NCI-H2081 (cell line): ENCODE data around the gene IFIT5.
A peak's percentile ranks its signal among the peaks of the same experiment; 100 is the strongest.
"Not testable (repeated sequence)": the region's sequence is repeated elsewhere in the genome, so short reads cannot be mapped to it uniquely, and the experiment has no call there.

ENCODE experiments used
- DNase-seq, 2 experiments: peaks; one replicate each; lab custom pipeline; 2025; lab: John Stamatoyannopoulos, UW

The IFIT5 gene

GRCh38 chr10:89428877-89429276 lies 14.5 kb downstream of the IFIT5 start:
- DNase-seq = no peak

GRCh38 chr10:89431977-89432376 lies 17.6 kb downstream of the IFIT5 start:
- DNase-seq = no peak

DNA sequence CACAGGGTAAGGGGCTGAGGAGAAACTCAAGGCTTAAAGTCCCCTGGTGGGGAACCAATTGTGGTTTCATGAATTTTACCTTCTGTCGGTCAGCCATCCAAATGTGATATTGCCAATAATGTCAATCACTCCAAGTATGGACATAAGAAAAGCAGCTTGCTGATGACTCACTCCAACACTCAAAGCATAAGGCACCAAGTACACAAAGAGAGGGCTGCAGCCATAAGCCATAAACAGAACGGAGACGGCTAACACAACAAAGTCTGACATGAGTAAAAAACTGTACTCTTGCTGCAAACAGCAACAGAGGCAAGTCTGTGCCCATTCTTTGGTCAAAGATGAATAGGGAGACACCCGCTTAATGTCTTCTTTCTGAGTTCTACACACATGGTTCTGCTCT lies 24.2 kb downstream of the IFIT5 start:
- DNase-seq = no peak

DNA sequence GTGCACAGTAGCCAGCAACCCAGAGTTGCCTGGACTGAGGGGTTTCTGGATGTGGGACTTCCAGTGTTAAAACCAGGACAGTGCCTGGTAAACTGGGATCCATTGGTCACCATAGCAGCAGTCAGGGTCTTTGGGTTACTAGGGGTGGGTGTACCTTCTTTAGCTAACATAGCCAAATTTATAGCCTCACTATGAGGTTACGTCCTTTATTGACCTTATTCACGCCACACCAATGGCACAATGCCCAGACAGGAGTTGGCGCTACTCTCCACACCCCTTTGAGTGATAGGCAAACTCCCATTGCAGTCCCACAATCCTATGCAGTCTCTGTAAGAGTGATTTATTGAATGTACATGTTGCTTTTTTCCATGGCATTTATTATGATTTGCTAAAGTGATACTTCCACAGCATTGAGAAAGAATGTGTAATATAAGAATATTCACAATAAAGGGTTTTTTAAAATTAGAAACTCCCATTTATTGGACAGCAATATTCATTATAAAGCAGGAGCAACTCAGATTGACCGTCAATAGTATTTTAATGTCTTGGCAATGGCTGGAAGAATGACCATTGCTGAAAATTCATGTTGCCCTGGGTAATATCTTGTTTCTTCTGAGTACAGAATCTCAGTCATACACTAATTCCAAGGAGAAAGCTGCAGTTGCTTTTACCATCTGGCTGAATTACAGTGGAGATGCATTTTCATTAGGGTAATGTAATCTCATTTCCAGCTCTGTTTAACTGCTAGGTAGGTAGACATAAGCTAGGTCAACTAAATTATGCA lies 26.1 kb downstream of the IFIT5 start:
- peak in 1 of 2 experiments; percentile 26 for DNase-seq

DNA sequence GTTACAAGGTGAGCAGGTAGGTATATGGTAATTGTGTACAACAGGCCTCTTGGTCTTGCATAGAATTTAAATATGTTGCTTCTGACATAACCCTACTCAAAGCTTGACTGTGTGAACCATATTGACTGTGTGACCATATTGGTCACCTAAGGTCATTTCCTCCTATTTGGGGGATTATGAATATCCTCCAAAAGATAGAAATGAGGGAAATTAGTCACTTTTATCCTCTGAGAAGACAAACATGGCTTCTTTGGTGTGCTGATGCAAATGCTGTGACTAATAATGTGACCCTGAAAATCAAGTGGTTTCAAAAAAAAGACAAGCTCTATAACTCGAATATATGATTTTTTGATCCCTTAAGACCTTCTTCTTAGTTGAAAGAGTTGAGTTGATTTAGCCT lies 27.9 kb downstream of the IFIT5 start:
- DNase-seq = no peak

- not testable (repeated sequence) for DNase-seq
These were observed 30.5 kb downstream of the IFIT5 start for GRCh38 chr10:89444819-89445218.

GRCh38 chr10:89450901-89451300 lies 36.5 kb downstream of the IFIT5 start:
- no peak for DNase-seq

- DNase-seq = no peak
These were observed 37.8 kb downstream of the IFIT5 start for GRCh38 chr10:89452193-89452592.

GRCh38 chr10:89454561-89455347 lies 40.4 kb downstream of the IFIT5 start:
- DNase-seq = no peak

DNA sequence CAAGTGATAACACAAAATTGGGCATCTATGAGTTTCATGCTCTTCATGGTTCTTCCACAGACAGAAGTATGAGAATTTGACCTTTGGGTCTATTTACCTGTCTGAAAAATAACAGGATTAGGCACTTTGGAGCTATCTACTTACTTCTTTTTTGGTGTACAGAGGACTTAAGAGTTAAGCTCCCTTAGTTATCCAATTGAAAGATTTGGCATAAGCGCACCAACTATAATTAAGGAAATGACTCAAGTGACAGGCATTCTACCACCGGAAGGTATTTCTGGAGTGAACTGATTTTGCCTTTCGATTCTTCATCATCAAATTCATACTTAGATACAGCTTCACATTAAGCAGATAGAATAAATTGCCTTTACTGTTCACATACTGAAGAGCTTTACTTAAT lies 43.9 kb downstream of the IFIT5 start:
- DNase-seq = no peak

- DNase-seq = no peak
These were observed 44.4 kb downstream of the IFIT5 start for GRCh38 chr10:89458784-89459183.

DNA sequence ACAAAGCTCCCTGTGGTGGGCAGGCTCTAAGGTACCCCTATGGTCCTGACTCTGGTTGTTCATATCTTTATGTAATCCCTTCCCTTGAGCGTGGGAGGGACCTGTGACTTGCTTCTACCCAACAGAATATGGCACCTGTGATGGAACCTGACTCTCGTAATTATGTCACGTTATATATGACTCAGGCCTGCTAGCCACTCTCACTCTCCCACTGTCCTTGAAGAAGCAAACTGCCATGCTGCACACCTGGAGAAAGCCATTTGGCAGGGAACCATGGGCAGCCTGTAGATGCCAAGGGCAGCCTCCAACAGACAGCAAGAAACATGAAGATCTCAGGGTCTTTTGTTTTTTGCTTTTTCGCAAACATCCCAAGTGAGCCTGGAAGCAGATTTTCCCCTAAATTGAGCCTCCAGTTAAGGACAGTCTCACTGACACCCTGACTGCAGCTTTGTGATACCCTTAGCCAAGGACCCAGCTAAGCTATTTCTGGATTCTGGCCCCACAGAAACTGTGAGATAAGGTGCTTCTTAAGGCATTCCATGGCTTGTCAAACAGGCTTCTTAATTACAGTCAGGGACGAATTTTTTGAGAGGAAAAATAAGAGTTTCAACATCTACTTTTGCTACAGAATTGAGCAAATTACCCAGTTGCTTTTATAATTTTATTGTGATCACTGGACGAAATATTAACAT lies 49.6 kb downstream of the IFIT5 start:
- DNase-seq = no peak

DNA sequence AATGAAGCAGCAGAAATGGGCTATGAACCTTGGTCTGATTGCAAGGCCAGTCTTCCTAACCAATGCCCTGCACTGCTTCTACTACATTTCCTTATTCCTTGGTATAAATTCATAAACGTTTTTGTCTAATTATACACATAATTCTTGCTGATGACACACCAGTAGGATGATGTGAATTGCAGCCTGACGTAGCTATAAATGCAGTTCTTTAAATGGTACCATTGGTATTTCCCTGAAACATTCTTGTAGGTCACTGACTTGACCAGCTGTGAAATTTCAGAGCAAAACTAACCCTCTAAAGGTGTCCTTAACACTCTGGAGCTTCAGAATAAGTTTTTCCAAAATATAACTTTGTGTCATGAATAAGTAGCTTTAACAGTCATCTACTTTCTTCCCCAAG lies 50.8 kb downstream of the IFIT5 start:
- no peak for DNase-seq

- DNase-seq = no peak
These were observed 52.2 kb downstream of the IFIT5 start for GRCh38 chr10:89466599-89467035.

GRCh38 chr10:89468191-89468965 lies 54.0 kb downstream of the IFIT5 start:
- DNase-seq = no peak

- DNase-seq = no peak
These were observed 55.1 kb downstream of the IFIT5 start for GRCh38 chr10:89469517-89469916.
